T-helper 9 cell (primary cell): ENCODE results near the gene FKBP10.

Experiments used
- DNase-seq: peaks from one replicate; pipeline ENCODE4 v3.0.0-alpha.2; 2020

Gene FKBP10

DNA sequence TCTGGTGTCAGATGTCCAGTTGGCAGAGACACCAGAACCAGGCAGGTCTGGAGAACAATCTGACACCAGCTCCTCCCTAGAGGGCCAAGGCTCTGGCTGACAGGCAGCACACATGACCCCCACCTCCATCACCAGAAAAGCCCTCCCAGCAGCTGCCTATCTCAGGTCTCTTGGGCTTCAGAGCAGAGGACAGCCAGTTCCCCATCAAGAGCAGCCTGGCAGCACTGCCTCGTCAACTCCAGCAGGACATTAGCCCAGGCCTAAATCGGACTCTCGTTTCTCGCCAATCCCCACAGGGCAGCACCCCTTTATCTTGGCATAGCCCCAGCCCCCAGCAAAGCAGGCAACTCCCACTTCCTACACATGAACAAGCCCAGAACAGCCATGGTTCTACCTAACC is 30.7 kb upstream of the FKBP10 start:
- DNase-seq: no peak

DNA sequence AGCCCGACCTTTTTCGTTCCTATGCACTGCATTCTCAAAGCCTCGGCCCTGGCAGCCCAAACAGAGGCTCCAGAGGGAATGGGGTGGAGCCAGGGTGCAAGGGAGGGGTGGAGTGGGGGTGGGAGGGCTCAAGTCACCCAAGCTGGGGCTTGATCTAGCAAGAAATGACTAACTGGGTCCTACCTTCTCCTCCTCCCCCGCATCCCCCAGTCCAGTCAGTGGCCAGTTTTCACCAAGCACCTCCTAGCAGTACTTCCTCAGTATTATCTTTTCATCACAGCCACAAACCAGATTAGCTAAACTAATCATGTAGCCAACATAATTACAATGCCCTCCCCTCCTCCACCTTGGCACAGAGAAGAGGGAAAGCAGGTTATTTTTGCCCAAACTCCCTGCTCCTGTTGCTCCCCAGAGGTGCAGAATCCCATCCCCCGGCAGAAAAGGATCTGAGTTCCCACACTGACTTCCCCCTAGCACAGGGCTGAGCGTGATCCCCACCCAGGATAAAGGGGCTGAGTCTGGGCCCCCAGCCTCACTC is 28.5 kb upstream of the FKBP10 start:
- no peak for DNase-seq

DNA sequence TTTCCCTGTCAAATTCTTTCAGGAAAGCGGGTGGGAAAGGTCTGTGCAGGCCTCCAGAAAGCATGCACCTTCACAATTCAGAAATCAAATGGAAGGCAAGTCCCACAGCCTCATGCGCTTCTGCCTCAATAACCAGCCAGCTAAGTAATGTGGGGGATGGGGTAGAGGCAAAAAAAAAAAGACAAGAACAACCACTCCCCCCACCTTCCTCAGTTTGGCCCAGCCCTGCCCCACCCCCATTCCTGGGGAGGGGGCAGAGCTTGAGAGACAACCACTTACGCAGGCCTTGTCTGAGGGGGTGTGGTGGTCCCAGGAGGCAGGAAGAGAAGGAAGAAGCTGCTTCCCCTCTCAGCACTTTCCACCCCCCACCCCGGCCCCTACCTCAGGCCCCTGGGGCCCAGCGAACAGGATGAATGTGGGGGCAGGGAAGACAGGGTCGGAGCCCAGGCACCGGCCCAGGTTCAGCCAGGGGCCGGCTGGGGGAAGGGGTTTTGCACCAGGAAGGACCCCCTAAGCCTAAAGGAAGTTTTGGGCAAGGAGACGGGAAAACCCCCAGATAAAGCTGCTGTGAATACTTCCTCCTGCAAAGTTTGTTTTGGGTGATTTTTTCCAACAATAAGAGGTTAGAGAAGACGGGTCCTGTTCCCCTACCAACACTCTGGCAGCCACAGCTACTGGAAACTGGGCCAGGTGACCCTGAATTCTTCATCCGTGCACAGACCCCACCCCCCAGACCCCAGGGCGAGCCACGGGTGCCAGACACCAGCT is 27.5 kb upstream of the FKBP10 start:
- no peak for DNase-seq

DNA sequence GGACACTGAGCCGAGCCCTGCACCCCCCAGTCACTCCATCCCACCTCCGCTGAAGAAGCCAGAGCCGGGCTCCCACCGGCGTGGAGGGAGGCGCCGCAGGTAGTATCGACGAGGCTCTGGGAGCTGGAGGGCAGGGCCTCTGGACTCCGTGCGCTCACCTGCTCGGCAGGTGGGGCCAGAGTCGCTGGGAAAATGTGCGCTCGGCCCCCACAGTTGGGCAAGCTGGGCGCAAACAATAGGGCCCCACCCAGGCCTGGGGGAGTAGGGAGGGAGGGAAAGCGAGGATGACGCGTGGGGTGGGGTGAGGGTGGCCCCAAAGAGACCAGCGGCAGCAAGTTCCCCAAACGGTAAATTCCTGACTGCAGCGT is 27.0 kb upstream of the FKBP10 start:
- no peak for DNase-seq

DNA sequence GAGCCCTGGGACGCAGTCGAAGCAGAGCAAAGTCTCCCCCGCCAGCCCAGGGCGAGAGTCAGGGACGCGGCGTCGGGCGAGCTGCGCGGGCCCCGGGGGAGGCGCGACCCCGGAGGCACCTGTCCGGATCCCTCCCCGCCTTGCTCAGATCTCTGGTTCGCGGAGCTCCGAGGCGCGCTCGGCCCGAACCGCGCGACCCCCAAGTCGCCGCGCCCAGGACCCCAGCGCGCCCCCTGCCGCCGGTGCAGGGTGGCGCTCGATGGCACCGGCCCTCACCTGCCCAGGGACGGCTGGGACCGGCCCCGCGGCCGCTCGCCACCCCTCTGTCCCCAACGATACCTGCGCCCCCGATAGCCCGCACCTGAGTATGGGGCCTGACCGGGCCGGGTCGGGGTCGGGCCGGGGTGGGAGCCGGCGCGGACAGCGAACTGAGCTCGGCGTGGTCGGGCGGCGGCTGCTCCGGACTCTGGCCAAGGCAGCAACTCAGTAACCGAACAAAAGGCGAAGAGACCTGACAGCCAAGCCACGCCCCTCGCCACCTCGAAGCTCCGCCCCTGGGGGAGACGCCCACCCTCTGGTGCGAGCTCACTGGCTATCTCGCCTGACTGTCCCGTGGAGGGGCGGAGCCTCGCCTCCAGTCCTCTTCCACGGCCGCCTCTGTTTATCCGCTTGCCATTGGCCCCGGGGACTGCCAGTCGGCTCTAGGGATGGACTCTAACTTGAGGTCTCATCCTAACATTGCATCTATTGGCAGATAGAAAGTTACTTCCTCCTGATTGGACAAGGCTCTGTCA is 26.4 kb upstream of the FKBP10 start, which contains the start of gene JUP:
JUP (minus strand) TSS at position 485 of the 794 bp plus-strand sequence. CDS start 14,857 bp downstream, outside the sequence.
- DNase-seq: peak; percentile 81

DNA sequence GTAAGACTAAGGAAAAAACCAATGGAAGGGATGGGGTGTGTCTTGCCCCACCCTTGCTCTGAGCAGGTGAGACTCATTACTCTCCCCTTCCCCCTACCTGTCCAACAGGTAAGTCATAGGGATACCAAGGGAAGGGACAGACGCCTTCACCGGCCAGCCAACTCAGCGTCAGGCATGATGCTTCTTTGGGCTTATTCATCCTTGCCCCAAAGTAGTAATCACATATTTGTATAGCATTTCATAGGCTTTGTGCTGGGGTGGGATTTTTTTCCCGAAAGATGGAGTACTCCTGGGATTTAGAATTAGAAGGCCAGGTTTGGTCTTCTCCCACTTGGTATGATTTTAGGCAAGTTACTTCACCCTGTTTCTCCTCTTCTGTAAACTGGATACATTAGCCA is 25.8 kb upstream of the FKBP10 start:
- DNase-seq: no peak

DNA sequence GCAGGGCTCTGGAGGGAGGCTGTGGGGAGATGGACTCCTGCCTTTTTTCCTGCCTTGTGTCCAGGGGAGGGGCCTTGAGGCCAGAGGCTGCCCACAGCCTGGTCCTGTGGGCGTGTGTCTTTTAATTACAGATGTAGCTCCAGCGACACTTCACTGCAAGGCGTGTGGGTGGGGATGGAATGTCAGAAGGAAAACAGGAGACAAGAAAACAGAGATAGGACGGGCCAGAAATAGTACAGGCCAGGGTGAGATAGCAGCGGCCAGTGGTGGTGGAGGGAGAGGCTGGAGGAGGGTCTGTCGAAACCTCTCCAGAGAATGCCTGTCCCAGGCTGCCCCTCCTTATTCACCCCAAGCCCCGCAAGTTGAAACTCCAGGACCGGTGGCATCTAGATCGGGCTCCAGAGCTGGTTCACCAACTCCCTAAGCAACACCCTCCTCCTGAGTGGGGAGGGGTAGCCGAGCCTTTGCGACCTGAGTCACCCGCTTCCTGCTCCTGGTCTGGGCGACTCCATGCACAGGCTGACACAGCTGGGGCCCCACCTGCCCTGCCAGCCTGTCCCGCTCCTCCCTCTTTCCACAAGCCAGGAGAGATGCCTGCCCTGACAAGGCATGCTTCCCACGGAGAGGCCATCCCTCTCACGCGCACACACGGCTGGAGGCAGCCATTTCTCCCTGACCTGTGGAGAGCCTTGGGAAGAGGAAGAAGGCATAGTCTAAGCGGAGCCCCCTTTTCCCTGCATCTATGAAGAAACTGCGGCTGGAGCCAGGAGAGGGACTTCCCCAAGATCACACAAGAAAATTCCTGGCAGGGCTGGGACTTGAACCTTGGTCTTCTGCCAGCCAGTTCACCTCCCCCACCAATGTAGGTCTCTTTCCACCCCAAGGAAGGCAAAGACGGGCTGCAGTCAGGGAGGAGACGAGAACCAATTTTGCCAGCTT is 19.7 kb upstream of the FKBP10 start:
- no peak for DNase-seq

DNA sequence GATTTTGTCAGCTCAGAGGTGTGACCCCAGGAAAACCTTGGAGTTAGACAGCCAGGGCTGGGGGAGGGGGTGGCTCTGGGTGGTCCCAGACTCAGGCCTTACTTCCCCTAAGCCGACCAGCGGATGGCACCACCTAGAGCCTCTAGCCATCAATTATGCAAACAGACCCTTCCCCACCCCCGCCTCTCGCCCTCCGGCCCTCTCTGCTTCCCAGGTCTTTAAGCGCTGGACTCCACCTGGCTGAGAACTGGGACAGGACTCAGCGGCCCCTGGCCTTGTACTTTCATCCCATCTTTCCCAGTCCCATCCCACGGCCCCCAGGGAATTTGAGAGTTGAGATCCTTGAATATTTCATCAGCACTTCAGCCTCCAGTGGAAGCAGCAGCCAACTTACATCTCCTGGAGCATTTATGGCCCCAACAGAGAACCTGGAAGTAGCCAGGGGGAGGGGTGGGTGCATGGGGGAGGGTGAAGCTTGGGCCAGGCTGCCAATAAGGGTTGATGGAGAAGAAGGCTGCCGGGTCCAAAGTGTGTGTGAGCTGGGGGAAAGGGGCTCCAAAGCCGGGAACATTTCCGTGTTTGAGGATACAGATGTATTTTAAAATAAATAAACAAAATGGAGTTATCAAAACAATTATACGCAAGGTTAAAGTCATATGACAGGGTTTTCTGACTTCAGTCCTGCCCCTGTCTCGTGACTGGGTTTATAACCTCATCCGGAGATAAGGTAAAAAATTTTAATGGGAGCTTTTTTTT is 18.8 kb upstream of the FKBP10 start:
- DNase-seq: no peak

DNA sequence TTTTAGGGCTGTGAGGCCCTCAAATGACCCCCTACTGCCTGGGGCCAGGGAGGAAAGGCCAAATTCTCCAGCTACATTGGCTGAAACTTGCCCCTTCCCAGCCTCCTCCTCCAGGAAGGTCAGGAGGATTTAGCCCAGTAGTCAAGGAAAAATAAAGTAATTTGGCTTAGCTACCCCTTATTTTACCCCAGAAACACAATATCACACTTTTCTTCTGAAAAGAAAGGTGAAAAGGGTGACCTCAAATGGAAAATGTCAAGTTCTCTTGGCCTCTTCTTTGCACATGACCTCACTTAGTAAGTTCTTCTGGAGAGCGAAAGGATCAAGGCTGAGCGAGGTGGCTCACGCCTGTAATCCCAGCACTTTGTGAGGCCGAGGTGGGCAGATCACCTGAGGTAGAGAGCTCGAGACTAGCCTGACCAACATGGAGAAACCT is 18.2 kb upstream of the FKBP10 start:
- DNase-seq: no peak

DNA sequence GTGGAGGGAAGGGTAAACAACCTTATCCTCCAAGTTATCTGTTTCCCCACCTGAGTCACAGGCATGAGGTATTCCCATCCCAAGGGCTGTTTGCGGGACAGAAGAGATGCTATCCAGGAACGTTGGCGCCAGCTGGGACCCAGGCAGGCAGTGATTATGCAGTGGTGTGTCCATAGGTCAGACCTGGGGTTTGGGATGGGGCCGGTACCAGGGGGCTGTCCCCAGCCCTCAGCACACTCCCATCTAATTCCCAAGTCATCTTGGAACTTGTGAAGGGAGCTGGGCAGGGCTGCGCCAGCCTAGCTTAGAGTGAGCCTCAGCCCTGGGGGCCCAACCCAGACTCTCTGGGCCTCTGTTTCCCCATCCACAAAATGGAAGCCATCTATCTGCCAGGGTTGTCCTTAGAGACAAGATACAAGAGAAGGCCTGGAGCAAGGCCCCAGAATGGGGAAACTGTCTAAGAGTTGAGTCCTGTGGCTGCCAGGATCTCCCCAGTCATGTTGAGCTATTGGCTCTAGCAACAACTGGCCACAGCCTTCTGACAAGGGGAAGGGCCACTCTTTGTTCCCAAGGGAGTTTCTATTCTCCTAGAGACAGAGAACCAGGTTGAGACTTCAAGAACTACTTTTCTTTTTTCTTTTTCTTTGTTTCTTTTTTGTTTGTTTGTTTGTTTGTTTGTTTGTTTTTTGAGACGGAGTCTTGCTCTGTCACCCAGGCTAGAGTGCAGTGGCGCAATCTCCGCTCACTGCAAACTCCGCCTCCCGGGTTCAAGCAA is 16.5 kb upstream of the FKBP10 start:
- no peak for DNase-seq

DNA sequence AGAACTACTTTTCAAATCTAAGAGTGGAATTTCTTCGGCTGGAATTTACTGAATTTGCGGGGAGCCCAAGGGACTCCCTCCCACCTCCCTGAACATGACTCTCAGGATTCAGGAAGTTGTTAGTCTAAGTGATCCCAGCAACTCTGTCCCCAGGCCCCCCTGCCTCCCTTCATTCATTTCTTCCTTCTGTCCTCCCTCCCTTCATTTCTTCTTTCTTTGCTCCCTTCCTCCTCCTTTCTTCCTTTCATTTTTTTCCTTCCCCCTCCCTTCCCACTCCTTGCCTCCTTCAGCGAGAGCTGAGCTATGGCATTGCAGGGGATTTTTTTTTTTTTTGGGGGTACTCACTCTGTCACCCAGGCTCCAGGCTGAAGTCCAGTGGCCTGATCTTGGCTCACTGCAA is 15.4 kb upstream of the FKBP10 start:
- no peak for DNase-seq

DNA sequence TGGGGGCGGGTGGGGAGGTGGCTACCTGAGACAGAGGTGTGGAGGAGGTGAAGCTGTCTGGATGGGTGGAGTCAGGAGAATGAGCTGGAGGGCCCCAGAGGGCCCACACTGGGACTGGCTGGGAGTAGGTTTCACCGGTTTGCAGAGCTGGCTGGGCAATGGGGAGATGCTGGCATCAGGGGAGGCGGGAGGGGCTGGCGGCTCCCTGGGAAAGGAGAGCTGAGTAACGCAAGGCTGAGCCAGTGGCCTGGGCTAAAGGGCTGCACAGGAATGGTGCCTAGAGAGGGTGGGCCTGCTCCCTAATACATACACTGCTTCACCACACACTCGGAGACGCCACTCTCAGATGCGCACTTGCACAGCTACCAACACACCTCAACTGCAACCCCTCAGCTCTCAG is 13.4 kb upstream of the FKBP10 start:
- no peak for DNase-seq

DNA sequence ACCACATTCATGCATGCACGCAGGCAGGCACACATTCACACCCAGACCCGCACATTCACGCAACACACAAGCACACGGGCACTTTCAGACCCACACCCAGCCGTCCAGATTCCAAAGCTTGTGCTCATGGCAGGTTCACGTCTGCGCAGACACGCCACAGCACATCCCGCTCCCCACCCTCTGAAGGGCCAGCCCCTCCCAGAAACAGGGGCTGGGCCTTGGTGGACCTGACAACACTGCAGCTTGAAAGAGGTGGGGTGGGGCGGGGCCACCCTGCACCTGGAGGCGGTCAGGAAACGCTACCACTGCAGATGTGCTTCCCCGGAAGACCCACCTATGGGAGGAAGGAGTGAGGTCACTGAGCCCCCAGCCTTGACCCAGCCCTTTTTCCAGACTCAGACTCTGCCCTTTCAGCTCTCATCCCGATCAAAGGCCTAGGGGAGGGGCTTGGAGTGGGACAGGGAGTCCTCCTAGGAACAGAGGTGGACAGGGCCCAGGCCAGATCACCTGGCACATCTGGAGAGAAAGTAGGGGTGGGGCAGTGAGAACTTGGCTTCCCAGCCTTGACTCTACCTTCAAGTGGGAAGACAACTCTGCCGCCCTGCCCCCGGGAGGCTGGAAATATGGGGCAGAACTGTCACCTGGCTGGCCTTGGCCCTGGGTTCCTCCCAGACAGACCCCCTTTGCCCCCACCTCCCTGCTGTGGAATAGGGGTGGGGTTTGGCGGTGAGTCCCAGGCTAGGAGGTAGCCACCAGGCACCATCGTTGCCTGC is 12.0 kb upstream of the FKBP10 start:
- no peak for DNase-seq

DNA sequence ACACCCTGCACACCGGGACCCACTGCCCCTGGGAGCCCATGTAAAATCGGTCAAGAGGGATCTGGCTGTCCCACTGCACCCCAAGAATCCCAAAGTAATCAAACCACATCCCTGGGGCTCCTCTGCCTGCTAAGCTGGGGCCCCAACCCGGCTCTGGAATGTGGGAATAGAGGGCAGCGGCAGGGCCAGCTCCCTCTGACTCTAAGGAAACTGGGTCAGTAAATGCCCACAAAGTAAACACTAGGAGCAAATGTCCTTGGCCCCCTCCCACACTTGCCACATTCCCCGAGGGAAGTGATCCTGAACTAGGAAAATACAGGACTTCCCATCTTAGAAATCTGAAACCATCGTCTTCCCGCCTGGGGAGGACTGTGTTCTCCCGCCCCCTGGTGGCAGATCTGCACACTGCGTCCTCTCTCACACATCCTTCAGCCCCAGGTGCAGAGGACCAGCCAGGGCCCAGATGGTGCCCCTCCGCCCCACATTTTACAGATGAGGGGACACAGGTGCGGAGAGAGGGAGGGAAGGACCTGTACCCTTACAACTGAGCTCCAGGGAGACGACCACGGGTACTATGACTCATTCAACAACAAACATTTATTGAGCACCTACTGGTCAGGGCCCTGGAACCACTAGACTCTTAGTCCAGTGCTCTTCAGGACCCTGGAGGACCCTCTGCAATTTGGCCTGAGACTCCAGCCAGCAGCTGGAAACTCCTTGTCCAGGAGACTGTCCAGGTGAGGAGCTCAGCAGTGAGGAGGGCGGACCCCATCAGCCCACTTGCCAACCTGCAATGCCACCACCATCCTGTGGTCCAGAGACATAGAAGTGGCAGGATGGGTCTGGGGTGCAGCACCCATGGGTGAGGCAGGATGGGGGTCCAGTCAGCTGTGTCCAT is 11.2 kb upstream of the FKBP10 start:
- peak; percentile 75 for DNase-seq

DNA sequence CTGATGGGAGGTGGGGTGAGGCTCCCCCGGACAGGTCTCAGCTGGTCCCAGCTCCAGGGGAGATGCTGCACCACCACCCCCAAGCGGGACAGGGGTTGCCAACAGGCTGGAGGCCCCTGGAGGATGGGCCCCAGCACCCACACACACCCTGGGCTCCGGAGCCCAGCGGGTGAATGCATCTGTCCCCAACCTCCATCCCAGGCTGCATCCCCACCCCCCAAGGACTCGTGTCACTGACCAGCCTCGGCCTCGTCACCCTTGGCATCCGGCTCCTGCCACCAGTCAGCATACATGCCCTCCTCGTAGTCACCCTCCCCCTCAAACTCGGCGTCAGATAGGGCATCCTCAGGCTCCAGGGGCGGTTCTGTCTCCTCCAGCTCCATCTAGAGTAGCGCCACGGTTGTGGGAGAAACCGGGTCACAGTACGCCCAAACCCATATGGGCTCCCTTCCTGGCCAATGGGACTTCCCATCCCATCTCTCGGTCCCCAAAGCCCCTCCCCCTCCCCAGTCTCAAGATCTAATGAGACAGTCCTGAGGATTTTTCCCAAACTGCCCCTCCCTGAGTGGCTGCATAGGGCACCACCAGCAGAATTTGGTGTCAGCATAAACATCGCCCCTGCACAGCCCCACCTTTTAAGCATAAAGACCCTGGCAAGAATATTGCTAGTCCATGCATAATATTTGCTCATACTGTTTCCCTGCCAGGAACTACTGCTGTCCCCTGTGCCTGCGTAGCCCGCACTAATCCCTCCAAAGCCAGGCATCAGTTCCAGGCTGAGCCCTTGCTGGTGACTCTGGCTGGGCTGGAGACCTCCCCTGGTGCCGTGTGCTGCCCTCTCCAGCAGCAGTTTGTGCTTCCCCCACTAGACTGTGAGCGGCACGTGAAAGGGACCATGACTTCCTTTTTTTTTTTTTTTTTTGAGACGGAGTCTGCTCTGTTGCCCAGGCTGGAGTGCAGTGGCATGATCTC is 9.5 kb upstream of the FKBP10 start:
- DNase-seq: no peak

DNA sequence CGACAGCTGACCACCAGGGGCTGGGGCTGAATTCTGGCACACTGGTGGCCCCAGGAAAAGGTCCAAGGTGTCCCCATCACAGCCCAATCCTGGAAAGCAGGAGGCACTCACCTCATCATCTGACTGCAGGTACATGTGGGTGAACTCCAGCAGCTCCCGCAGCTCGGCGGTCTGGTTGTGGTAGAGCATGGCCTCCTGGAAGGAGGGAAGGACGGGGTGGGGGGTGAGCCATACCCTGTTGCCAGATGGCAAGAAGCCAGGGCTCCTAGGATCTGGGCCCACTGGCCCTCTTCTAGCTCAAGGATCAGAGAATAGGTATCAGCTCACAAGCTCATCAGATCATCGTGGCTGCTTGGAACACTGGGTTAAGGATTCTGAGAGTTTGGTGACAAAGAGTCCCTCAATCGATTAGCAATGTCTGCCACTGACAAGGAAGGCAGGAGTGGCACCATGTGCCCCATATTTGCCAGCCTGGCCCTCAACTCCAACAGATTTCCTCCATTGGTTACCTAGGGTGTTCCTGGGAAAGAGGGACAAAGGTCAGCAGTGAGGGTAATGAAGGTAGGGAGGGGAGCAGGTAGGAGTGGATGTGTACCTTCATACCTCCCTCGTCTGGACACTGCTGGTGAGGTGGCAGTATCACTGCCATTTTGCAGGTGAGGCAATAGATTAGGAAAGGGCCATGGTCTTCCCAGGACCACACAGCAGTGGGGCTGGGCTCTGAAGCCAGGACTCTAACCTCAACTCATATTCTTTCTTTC is 5.9 kb upstream of the FKBP10 start:
- no peak for DNase-seq
